Measurements from ENCODE around the gene TMEM63B. TPM values are rescaled to one million over a fixed set of nuclear protein-coding genes. Genes with fewer than 3 reads are reported as not detected.

TMEM63B gene
- total and polyA plus RNA-seq, 2 donors (not counting 1 experiment from before 2014, with no cell fraction given) = 15.4 to 19.1 TPM

DNA sequence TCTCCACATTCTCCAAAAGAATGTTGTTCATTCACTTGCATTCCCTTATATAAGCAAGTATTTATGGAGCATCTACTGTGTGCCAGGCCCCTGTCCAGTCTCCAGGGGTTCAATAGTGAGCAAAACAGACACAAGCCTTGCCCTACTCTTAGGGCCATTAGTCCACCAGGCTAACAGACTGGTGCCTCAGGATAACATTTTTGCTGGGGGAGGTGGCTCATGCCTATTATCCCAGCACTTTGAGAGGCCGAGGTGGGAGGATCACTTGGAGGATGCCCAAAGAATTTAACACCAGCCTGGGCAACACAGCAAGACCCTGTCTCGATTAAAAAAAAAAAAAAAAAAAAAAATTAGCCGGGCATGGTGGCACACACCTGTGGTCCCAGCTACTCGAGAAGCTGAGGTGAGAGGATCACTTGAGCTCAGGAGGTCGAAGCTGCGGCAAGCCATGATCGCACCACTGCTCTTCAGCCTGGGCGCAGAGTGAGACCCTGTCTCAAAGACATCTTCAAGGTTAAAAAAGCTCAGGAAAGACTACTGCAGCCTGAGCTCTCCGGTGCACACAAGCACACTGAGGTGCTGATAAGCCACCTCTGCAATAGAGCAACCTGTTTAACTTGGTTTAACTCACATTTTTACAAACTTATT is 51.2 kb downstream of the TMEM63B start:
- WGBS (ENCODE audit: insufficient coverage) = 91% methylated on average over 8 of the region's 9 CpGs
- Histone ChIP-seq H3K4me3 (ENCODE audit: control extremely low read depth in 1 of 5, extremely low read depth in 1 of 5, insufficient read depth in 1 of 5, low read depth in 2 of 5, low read length in 4 of 5) (no peak overlapping the region), H3K36me3 (replicated peaks in 1 of 2; ENCODE audit: control extremely low read depth in 1 of 2, control insufficient read depth in 1 of 2, extremely low read depth in 1 of 2, insufficient read depth in 2 of 2, low read length in 1 of 2) (no peaks in the 10 kb centered on the region), H3K27ac (ENCODE audit: low read length in 2 of 2) (no peak overlapping the region), H4K20me1 (ENCODE audit: control insufficient read depth, insufficient read depth, low read length, poor library complexity, severe bottlenecking) (no peaks in the 10 kb centered on the region), H2AFZ (ENCODE audit: insufficient read depth, low read depth, low read length, poor library complexity, severe bottlenecking) (no peak overlapping the region), H3K79me2 (ENCODE audit: control insufficient read depth, insufficient read depth, low read length) (no peaks in the 10 kb centered on the region), H3K4me2 (replicated peaks; ENCODE audit: low read depth, low read length, poor library complexity, severe bottlenecking) (no peak overlapping the region), H3K4me1 (ENCODE audit: control insufficient read depth in 2 of 2, insufficient read depth in 2 of 2, low read length in 2 of 2) (peaks cover 10 to 13% of the 10 kb centered on the region in 2 donors), H3K9ac (ENCODE audit: low read length) (no peak overlapping the region), H3K9me3 (ENCODE audit: control extremely low read depth in 1 of 3, control insufficient read depth in 2 of 3, insufficient read depth in 1 of 3, low read length in 2 of 3) (peaks cover 0 to 3% (median 0%) of the 10 kb centered on the region in 3 donors), H3K27me3 (replicated peaks in 1 of 4; ENCODE audit: control extremely low read depth in 1 of 4, control insufficient read depth in 3 of 4, insufficient read depth in 4 of 4, low read length in 3 of 4) (peaks cover 0 to 13% (median under 1%) of the 10 kb centered on the region in 4 experiments)
- H3K9me3 Mint-ChIP-seq (ENCODE audit: insufficient read depth) = no peaks in the 10 kb centered on the region
- peaks cover 14% of the 10 kb centered on the region for H3K4me1 Mint-ChIP-seq
- intact Hi-C loops (cut with micrococcal nuclease) = no loop called here
- CTCF ChIA-PET = interaction anchor here (0.6 to 2.0 kb wide), 2 partner anchors 10 to 167 kb away, joined by 4 to 7 read pairs; no protein-coding TSS in a partner anchor
- ATAC-seq (ENCODE audit: low read depth) (no peak), DNase-seq (no peak)
- POLR2A ChIA-PET = no interaction called here
- H3K4me3 Mint-ChIP-seq = no peak overlapping the region
- TF ChIP-seq, protein P1, sequence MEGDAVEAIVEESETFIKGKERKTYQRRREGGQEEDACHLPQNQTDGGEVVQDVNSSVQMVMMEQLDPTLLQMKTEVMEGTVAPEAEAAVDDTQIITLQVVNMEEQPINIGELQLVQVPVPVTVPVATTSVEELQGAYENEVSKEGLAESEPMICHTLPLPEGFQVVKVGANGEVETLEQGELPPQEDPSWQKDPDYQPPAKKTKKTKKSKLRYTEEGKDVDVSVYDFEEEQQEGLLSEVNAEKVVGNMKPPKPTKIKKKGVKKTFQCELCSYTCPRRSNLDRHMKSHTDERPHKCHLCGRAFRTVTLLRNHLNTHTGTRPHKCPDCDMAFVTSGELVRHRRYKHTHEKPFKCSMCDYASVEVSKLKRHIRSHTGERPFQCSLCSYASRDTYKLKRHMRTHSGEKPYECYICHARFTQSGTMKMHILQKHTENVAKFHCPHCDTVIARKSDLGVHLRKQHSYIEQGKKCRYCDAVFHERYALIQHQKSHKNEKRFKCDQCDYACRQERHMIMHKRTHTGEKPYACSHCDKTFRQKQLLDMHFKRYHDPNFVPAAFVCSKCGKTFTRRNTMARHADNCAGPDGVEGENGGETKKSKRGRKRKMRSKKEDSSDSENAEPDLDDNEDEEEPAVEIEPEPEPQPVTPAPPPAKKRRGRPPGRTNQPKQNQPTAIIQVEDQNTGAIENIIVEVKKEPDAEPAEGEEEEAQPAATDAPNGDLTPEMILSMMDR (IDR thresholded peaks at IDR 0.05) = no peak
- TF ChIP-seq EZH2 (IDR thresholded peaks at IDR 0.05; ENCODE audit: borderline replicate concordance, insufficient read depth, low read depth, low read length, poor library complexity, severe bottlenecking) = no peak
- H3K27me3 Mint-ChIP-seq = no peaks in the 10 kb centered on the region
- no peak overlapping the region for H3K27ac Mint-ChIP-seq

DNA sequence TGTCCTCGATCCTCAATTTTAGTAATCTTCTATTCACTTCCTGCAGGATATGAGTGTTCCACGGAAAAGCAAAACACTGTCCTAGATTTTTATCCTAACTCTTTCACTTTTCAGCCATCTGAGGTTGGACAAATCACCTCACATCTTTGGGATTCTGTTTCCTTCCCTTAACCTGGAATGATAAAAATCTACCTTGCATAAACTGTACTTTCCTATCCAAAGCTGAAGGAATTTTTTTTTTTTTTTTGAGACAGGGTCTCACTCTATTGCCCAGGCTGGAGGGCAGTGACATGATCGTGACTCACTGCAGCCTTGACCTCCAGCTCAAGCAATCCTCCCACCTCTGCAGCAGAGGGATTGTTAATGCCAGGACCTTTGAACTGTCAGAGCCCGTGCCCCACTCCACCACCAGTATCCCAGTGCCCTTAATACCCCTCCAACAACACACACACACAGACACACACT is 51.8 kb downstream of the TMEM63B start:
- no peak overlapping the region for H3K4me3 Mint-ChIP-seq
- H3K27me3 Mint-ChIP-seq = peaks cover under 1% of the 10 kb centered on the region
- no peak overlapping the region for H3K27ac Mint-ChIP-seq
- ChIA-PET CTCF (interaction anchor here (0.6 kb wide), 1 partner anchor 166 kb away, joined by 4 read pairs; no protein-coding TSS in a partner anchor), POLR2A (no interaction called here)
- Histone ChIP-seq H4K20me1 (ENCODE audit: control insufficient read depth, insufficient read depth, low read length, poor library complexity, severe bottlenecking) (no peaks in the 10 kb centered on the region), H3K9me3 (ENCODE audit: control extremely low read depth in 1 of 3, control insufficient read depth in 2 of 3, insufficient read depth in 1 of 3, low read length in 2 of 3) (peaks cover 0 to 3% (median 0%) of the 10 kb centered on the region in 3 donors), H3K36me3 (replicated peaks in 1 of 2; ENCODE audit: control extremely low read depth in 1 of 2, control insufficient read depth in 1 of 2, extremely low read depth in 1 of 2, insufficient read depth in 2 of 2, low read length in 1 of 2) (no peaks in the 10 kb centered on the region), H3K4me1 (ENCODE audit: control insufficient read depth in 2 of 2, insufficient read depth in 2 of 2, low read length in 2 of 2) (peaks cover 10 to 13% of the 10 kb centered on the region in 2 donors), H3K27ac (ENCODE audit: low read length in 2 of 2) (no peak overlapping the region), H3K9ac (ENCODE audit: low read length) (no peak overlapping the region), H3K4me3 (ENCODE audit: control extremely low read depth in 1 of 5, extremely low read depth in 1 of 5, insufficient read depth in 1 of 5, low read depth in 2 of 5, low read length in 4 of 5) (no peak overlapping the region), H3K79me2 (ENCODE audit: control insufficient read depth, insufficient read depth, low read length) (no peaks in the 10 kb centered on the region), H3K27me3 (replicated peaks in 1 of 4; ENCODE audit: control extremely low read depth in 1 of 4, control insufficient read depth in 3 of 4, insufficient read depth in 4 of 4, low read length in 3 of 4) (peaks cover 0 to 14% (median 0%) of the 10 kb centered on the region in 4 experiments), H2AFZ (ENCODE audit: insufficient read depth, low read depth, low read length, poor library complexity, severe bottlenecking) (no peak overlapping the region), H3K4me2 (replicated peaks; ENCODE audit: low read depth, low read length, poor library complexity, severe bottlenecking) (no peak overlapping the region)
- WGBS (ENCODE audit: insufficient coverage) = 86% methylated on average over 4 of the region's 4 CpGs
- no peak for TF ChIP-seq EZH2 (IDR thresholded peaks at IDR 0.05; ENCODE audit: borderline replicate concordance, insufficient read depth, low read depth, low read length, poor library complexity, severe bottlenecking)
- TF ChIP-seq, protein P1 (IDR thresholded peaks at IDR 0.05) = no peak
- H3K9me3 Mint-ChIP-seq (ENCODE audit: insufficient read depth) = no peaks in the 10 kb centered on the region
- intact Hi-C loops (cut with micrococcal nuclease) = no loop called here
- no peak for DNase-seq
- ATAC-seq (ENCODE audit: low read depth) = no peak
- H3K4me1 Mint-ChIP-seq = peaks cover 14% of the 10 kb centered on the region
